Measurements from ENCODE around the gene RPL18A.
A peak's percentile ranks its signal among the peaks of the same experiment; 100 is the strongest.

Gene RPL18A

GRCh38 chr19:17859533-17860330 is at the start of gene RPL18A:
RPL18A (plus strand) TSS chr19:17859910; CDS start chr19:17859957, 47 bp downstream.
- peak; percentile 100 for DNase-seq

GRCh38 chr19:17811103-17811502 is 48.6 kb upstream of the RPL18A start:
- DNase-seq = no peak

- no peak for DNase-seq
Measured at GRCh38 chr19:17811681-17812080, 48.0 kb upstream of the RPL18A start.

GRCh38 chr19:17812099-17812498 is 47.6 kb upstream of the RPL18A start:
- DNase-seq = no peak

- DNase-seq = no peak
Measured at GRCh38 chr19:17817668-17818363, 41.9 kb upstream of the RPL18A start.

GRCh38 chr19:17821190-17821589 is 38.5 kb upstream of the RPL18A start, which contains the start of gene INSL3:
INSL3 (minus strand) TSS chr19:17821519; CDS start chr19:17821506, 13 bp downstream.
- no peak for DNase-seq

- DNase-seq = no peak
Measured at GRCh38 chr19:17824339-17824738, 35.4 kb upstream of the RPL18A start.

- DNase-seq = no peak
Measured at GRCh38 chr19:17826508-17827056, 33.1 kb upstream of the RPL18A start.

GRCh38 chr19:17829855-17830566 is 29.7 kb upstream of the RPL18A start:
- no peak for DNase-seq

GRCh38 chr19:17830567-17831418 is 28.9 kb upstream of the RPL18A start:
- DNase-seq = no peak

- DNase-seq = no peak
Measured at GRCh38 chr19:17831419-17831888, 28.3 kb upstream of the RPL18A start.

GRCh38 chr19:17832443-17833208 is 27.1 kb upstream of the RPL18A start:
- no peak for DNase-seq

GRCh38 chr19:17834350-17835181 is 25.1 kb upstream of the RPL18A start:
- no peak for DNase-seq

GRCh38 chr19:17835182-17836006 is 24.3 kb upstream of the RPL18A start:
- DNase-seq = no peak

GRCh38 chr19:17836530-17836929 is 23.2 kb upstream of the RPL18A start:
- DNase-seq = no peak

GRCh38 chr19:17837972-17838371 is 21.7 kb upstream of the RPL18A start:
- DNase-seq = peak; percentile 10

- no peak for DNase-seq
Measured at GRCh38 chr19:17840019-17840418, 19.7 kb upstream of the RPL18A start.

- DNase-seq = no peak
Measured at GRCh38 chr19:17841371-17841809, 18.3 kb upstream of the RPL18A start.

Data from inflammatory macrophage treated with lipopolysaccharide for 4 hours (primary cell).